GM18498 (cell line): ENCODE data around the gene ESF1.
A peak's percentile ranks its signal among the peaks of the same experiment; 100 is the strongest.
"Not testable (repeated sequence)": the region's sequence is repeated elsewhere in the genome, so short reads cannot be mapped to it uniquely, and the experiment has no call there.

Experiments
- ATAC-seq: cut with Tn5 transposase; IDR thresholded peaks from one replicate; pipeline ENCODE4 v1.9.1; 2021; ENCODE audit warnings: mild to moderate bottlenecking, moderate library complexity; ENCODE audit not compliant: unreplicated experiment

Gene ESF1

DNA sequence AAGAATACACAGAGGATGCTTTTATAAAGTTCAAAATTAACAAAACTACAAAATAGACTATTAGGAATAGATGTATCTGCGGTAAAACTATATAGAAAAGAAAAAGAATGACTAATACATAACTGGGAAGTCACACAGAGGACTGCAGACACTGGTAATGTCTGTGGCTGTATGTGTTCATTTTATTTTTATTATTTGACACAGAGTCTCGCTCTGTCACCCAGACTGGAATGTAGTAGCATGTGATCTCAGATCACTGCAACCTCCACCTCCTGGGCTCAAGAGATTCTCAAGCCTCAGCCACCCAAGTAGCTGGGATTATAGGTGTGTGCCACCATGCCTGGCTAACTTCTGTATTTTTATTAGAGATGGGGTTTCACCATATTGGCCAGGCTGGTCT is 38.9 kb downstream of the ESF1 start:
- ATAC-seq: no peak

DNA sequence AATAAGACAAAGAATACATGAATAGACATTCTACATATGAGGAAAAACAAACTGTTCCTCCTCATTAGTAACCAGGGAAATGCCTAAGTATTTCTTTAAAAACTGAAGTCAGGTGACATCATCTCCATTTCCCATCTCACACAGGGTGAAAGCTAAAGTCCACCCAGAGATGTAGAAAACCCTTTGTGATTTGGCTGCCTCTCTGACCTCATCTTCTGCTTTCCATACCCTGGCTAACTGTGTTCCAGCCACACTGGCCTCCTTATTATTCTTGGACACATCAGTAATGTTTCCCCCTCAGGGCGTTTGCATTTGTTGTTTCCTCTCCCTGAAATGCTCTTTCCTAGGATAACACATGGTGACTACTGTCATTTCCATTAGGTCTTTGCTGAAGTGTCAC is 40.4 kb downstream of the ESF1 start:
- no peak for ATAC-seq

DNA sequence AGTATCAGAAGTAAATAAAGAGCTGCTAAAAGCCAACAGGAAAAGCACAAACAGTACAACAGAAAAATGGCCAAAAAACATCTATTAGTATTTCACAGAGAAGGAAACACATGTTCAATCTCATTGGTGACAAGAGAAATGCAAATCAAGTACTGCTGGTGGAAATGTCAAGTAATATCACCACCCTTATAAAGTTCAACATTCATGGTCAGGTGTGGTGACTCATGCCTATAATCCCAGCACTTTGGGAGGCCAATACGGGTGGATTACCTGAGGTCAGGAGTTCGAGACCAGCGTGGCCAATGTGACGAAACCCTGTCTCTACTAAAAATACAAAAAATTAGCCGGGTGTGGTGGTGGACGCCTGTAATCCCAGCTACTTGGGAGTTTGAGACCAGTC is 42.8 kb downstream of the ESF1 start:
- ATAC-seq: no peak

DNA sequence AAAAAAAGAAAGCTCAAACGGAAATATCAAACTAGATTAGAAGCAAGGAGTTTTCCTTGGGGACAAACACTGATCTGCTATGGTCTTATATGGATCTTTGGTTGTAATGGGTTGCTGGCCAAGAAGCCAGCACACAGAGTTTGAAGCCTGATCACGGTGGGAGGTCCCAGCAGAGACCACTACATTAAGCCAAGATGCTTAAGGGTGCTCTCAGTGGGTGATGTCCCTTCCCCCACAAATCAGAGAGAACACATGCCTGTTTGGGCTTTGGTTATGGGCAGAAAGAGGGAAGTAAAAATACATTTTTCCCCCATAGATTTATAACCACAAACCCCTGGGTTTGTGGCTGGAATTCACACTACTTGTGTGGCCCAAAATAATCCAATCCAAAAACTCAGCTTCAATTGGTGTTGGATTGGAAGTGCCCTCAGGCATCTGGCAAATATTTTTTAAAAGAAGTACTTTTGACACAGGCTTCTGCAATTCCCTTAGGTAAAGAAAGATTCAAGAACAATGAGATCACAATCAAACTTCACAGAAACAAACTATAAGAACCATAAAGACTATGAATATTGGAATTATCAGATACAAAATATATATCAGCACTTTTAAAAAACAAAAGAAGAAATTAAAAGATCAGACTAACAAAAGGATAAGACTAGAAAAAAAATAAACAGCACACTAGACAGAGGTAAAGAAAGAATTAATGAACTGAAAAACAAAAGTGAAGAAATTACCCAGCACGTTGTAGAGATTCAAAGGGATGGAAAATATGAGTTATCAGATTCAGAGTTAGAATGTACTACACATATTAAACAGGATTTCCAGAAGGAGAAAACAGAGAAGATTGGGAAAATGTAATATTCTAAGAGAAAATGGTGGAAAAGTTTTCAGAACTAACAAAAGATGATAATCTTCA is 44.7 kb downstream of the ESF1 start:
- ATAC-seq: no peak

DNA sequence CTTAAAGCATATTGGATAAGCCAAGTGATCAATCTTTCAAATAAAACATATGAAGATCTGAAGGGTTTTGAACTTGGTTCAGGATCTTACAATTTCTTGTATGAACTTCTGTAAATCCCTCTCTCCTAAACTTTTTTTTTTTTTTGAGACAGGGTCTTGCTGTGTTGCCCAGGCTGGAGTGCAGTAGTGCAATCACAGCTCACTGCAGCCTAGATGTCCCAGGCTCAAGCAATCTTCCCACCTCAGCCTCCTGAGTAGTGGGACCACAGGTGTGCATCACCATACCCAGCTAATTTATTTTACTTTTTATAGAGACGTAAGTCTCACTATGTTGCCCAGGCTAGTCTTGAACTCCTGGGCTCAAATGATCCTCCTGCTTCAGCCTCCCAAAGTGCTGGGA is 46.5 kb downstream of the ESF1 start:
- ATAC-seq: not testable (repeated sequence)

DNA sequence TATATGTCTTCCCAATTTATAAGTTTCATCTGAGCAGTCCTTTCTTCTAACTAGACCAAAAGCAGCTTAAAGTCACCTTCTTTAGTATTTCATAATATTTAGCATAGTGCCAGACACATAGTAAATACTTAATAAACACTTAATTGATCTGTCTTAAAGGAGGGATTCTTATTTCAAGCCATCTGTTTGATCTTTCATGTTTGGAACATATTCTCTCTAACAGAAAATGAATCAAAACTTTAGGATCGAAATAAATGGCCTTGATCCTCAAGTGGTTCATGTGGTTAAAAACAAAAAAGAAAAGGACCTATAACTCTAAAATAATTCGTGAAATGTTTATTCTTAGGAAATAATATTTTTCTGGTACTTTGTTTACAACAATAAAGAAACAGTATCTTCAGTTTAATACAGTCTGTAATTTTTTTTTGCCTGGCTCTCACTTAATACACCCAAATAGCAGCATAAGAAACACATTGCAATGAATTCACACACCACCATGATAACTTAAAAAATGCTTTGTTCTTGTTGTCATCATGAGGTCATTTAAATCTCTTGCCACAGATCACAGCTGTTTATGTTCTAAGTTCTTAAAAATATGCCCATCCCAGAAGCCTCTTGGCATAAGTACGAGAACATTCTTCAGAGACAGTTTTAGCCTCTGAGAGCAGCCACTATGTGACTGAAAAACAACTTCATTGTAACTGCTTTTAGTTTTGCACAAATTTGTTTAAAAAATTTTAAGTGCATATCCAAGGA is 48.1 kb downstream of the ESF1 start:
- no peak for ATAC-seq

DNA sequence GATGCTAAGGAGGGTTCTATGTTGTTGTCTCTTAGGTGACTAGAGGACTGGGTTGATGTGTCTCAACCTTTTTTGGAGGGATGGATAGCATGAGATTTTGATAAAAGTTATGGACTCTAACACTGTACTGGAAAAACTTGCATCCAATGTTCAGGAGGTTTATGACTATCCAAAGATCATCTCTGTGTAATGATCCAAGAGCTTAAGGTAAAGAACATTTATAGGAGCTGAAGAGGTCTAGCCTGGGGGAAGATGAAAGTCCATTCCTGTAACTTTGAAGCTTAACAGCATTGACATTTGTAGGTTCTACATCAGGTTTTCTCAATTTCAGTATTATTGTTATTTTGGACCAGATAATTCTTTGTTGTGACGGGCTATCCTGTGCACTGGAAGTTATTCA is 48.9 kb downstream of the ESF1 start:
- no peak for ATAC-seq

DNA sequence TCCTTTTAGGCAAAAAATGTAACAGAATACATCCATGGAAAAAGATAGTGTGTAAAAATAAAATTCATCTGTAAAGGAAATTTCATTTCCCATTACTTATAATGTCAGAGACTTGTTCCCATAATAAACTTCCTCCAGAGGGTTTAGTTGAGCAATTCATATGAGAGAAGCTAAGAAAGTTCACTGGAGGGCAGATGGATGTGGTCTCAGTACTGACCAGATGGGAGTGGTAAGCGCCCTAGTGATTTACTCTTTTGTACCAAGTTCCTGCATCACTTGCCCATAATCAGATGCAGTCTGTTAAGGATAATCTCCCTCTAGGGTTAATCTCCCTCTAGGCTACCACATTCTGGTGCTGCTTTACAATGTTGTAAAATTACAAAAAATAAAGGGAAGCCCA is 61.7 kb downstream of the ESF1 start:
- no peak for ATAC-seq

DNA sequence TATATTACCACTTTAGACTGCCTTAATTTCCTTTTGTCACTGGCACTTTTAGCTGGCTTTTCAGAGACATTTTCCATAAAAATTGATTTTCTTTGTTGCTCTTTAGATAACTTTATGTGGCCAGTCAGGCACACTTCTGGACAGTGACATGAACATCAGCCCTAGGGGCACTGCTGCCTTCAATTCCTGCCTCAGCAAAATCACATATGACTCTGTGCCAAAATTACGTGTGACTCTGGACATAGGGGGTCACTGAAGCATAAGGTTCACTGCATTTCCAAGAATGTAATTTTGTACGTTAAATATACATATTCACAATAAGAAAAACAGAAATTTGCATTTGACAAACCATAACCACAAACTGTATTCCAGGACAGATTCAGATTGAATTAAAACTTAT is 66.5 kb downstream of the ESF1 start:
- peak; percentile 29 for ATAC-seq

DNA sequence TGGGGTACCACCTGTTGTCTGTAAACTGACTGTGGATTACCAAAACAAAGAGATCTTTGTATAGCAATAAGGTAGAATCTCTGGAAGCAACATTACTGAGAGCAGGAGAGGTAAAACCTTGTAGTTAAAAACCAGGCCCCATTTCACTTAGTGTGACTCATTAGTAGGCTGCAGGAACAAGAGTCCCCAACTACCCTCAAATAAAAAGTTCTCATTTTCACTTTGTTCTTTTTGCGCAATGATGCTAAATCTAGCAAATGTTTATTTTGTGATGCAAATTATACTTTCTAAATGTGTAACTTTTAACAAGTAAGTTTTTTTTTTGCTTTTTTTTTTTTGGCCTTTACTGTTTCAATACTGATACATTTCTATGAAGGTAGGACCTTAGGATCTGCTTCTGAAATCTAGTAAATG is 67.1 kb downstream of the ESF1 start:
- ATAC-seq: peak; percentile 91

DNA sequence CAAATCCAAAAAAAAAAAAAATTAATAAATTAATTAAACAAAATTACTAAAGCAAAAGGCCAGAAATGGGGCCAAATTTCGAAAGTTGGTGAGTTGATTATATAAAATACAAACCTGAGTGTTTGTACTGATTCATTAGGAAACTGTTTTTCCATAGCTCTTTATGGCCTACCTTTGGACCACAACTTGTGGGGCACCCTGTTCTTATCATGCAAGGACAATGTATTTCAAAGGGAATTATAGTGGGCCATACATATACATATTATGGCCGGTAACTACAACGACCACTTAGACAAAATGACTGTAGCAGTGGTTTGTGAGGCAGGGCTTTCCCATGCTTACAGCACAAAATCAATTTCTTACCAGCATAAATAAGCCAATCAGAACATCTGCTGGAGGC is 69.5 kb downstream of the ESF1 start:
- ATAC-seq: no peak

DNA sequence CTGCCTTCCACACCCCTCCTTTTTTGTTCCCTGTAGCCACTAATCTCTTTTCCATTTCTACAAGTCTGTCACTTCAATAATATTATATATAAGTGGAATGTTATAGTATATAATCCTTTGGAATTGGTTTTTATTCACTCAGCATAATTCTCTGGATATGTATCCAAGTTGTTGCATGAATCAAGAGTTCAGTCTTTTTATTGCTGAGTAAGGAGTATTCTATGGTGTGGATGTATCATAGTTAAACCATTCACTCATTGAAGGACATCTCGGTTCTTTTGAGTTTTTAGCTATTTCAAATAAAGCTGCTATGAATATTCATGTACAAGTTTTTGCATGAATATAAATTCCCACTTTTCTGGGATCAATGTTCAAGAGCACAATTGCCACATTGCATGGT is 76.5 kb downstream of the ESF1 start:
- no peak for ATAC-seq

DNA sequence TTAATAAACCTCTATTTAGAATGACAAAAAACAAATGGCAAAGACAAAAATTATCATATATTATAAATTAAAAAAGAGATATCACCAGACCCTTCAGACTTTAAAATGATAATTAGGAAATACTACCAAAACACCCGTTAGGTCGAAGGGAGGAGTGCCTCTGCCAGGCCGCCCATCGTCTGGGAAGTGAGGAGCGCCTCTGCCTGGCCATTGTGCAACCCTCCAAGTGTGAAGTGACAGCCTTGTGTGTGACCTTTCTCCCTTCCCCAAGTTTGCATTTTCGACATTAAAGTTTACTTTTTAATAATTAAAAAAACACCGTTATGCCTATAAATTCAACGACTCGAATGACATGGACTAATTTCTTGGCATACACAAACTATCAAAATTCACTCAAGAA is 81.5 kb downstream of the ESF1 start:
- ATAC-seq: no peak

DNA sequence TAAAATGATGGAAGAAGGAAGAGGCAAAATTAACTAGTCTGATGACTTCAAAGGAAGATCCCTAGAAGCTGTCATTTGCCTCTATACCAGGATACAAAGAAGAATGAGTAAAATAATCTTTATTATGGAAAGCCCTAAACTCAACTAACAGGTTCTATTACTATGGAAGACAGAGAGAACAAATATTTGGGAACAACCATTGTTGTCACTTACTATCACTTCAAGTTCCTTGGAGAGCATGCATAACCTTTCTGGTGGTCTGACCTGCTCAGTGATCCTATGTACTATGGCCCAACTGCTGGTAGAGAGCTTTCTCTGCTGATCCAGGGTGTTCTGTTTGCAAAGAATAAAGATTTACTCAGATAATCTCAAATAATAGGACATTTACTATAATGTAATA is 83.2 kb downstream of the ESF1 start:
- ATAC-seq: no peak

DNA sequence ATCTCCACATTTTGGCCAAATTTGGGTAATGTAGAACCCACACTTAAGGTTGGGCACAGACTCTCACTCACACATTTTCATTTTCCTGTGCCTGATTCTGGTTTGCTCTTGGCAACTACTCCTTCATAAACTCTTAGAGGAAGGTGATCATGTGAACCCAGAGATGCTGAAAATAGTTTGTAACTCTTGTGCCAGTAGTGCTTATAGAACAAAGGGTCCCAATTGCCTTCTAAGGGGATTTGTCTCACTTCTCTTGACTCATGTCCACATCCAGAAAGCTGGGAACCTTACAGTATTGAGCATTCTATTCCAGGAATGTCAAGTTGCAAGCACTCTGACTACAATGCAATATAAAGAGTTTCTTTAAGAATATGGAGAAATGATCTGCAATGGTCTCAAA is 84.0 kb downstream of the ESF1 start:
- ATAC-seq: no peak

DNA sequence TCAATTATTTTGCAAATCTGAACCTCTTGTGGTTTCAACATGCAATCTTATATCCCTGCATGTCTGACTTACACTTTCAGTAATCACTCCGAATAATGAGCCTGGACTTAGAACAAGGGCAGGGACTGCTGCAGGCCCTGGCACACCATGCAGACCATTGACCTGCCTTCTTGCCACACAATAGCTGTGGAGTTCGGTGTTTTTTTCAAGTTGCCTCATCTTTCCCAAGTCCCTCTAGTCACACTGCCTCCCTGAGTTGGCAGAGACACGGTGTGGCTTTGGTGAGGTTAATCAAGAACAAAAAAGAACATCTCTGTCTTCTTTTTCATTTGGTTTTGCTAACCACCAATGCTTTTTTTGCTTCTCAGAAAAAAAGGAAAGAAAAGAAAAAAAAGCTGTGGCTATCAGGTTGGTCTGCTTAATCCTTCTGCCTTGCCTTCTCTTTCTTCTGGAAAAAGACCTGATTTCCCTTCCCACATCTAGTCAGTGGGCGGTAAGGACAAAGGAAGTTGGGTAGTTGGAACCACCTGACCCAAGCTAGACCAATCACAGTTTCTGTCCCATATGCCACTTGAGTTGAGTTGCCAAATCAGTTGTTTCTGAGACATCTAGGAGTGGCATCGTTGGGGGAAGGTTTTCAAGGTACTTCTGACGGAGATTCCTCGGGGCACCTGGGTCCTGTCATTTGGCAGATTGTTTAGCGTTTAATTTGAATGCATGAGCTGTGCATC is 90.1 kb downstream of the ESF1 start:
- ATAC-seq: no peak

DNA sequence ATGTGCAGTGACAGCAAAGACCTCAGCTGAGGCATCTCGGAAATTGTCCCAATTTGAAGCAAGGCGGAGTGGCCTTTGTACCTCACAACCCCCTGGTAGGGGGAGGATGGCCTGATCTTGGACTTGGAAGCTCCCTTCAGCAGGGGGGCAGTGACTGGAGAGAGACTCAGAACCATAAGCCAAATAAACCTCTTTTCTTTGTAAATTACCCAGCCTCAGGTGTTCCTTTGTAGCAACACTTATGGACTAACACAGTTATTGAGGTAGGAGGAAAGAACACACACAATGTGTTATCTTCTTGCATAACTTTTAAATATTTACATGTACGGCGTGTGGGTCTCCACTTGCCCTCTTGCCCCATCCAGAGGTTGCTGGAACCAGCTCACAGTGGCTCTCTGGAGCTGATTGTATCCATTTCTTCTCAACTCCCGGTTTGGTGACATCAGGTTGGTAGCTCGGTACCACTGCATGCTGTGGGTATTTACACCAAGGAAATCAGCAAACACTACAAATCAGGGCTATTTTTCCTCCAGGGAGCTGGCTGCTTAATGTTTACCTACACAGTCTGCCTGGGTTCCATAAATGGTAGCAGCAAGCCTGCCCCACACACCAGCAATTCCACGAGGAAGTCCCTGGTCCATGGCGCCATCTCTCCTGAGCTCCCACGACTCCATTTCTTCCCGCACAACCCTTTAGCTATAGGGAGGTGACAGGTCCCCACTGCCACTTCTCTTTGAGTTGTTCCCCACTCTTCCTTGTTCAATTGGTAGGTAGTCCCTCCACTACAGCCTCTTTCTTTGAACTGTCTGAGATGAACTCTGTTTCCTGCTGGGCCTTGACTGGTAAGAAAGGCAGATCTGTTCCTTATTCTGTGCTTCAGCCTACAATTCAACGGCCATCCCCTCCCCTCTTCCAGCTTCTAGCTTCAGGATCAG is 91.7 kb downstream of the ESF1 start:
- no peak for ATAC-seq

DNA sequence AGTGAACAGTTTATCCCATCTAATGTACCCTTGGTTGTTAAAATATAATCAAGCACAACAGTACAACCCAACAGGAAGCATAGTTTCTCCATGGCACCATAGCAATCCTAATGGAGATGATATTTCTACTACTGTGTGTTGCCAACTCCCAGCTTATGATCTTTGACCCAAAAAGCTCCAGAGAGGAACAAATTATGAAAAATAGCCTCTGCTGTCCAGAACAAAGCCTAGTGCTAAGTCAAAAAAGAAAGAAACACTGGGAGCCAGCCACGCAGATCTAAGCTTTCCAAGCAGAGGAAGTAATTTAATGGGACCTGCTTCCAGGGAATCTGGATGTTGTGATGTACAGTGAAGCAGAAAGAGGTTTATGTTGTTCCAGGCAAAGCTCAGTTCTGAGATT is 93.8 kb downstream of the ESF1 start:
- ATAC-seq: no peak

DNA sequence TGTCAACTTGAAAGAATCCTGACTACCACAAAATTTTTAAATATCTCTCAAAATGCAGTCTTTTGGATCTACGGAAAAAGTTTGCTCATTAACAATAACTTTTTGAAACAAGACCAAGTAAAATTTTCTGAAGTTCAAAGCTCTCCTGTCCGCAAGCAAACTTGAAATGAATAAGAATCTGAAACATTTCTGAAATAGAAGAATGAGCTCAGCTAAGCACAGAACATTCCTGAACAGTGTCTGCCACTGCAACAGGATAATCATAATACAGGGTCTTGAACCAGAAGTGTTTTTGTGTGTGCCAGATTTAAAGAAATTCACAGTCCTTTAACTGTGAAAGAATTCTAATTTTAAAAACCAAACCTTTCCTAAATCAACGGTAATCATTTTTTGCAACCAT is 96.9 kb downstream of the ESF1 start:
- no peak for ATAC-seq

DNA sequence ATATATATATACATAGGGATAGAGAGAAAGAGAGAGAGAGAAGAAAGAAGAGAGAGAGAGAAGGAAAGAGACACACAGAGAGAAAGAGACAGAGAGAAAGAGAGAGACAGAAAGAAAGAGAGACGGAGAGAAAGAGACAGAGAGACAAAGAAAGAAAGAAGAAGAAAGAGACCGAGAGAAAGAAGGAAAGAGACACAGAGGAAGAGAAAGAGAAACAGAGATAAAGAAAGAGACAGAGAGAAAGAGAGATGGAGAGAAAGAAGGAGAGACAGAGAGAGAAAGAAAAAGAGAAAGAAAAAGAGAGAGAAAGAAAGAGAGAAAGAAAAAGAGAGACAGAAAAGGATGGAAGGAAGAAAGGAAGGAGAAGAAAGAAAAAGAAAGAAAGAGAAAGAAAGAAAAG is 99.1 kb downstream of the ESF1 start:
- ATAC-seq: no peak
